GM12801 (cell line): ENCODE results near the gene DGKB.

Experiments
- CTCF ChIP-seq: IDR thresholded peaks from one replicate; pipeline ENCODE4 v1.5.1; 2011; ENCODE audit warnings: control low read depth; ENCODE audit not compliant: insufficient read length; ENCODE audit errors: extremely low read depth

The DGKB gene

GRCh38 chr7:14738086-14738485 lies 164.5 kb downstream of the DGKB start:
- TF ChIP-seq CTCF: no peak

GRCh38 chr7:14734839-14735321 lies 167.7 kb downstream of the DGKB start:
- TF ChIP-seq CTCF: no peak

GRCh38 chr7:14720785-14721184 lies 181.8 kb downstream of the DGKB start:
- no peak for TF ChIP-seq CTCF

- TF ChIP-seq CTCF: no peak
Measured at GRCh38 chr7:14717816-14718215, 184.7 kb downstream of the DGKB start.

- TF ChIP-seq CTCF: no peak
Measured at GRCh38 chr7:14717169-14717568, 185.4 kb downstream of the DGKB start.

- TF ChIP-seq CTCF: no peak
Measured at GRCh38 chr7:14714161-14714728, 188.3 kb downstream of the DGKB start.

- no peak for TF ChIP-seq CTCF
Measured at GRCh38 chr7:14698239-14698638, 204.3 kb downstream of the DGKB start.

- TF ChIP-seq CTCF: no peak
Measured at GRCh38 chr7:14697684-14698083, 204.9 kb downstream of the DGKB start.
